CD4-positive, alpha-beta T cell treated with Interferon gamma for 1 hour (primary cell): Measurements from ENCODE around the gene LEF1.
"Not testable (repeated sequence)": the region's sequence is repeated elsewhere in the genome, so short reads cannot be mapped to it uniquely, and the experiment has no call there.

Experiments used
- DNase-seq: peaks from one replicate; pipeline ENCODE4 v3.0.0-alpha.2; 2020

LEF1 gene

DNA sequence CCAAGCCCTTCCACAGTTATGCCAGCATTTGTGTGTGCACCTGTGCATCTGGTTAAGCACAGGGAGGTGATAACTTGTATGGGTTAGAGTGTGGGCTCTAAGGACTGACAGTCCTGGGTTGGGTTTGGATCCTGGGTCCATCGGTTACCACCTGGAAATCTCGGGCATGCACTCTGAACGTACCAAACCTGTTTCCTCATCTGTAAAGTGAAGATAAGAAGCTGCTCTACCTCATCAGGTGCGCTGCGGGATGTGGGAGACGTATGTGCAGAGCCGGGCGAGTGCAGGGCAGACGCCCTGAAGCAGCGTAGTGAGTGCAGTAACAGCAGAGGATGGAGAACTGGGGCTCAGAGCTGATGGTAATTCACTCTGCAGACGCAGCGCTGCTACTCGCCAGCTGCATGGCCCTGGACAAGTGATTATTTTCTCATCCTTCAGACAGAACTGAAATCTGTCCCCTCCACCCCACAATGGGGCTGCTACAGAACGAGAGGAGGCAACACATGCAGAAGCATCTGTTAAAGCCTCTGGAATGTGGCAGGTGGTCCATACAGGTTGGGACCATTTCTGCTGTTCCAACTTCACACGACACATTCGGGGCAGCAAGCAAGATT, 114.6 kb downstream of the LEF1 start:
- no peak for DNase-seq

DNA sequence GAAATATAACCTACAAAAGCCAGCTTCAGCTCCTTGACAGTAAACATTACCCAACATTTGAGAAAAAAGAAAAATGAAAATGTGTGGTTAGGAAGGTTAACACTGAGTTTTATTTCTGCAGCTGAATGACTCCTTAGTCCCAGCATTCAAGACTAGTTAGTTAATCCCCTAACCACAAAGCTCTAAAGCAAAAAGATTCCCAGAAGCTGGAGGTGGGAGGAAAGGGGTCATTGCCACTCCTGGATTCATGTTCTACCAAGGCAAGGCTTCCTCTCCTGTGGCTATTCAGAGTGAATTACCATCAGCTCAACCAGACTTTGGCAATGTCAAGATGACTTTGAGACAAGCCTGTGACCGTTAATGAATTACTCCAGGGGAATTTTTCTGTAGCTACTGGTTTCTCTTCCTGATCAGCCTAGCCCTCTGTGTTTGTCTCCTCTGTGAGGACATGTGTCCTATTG, 115.5 kb downstream of the LEF1 start:
- no peak for DNase-seq

DNA sequence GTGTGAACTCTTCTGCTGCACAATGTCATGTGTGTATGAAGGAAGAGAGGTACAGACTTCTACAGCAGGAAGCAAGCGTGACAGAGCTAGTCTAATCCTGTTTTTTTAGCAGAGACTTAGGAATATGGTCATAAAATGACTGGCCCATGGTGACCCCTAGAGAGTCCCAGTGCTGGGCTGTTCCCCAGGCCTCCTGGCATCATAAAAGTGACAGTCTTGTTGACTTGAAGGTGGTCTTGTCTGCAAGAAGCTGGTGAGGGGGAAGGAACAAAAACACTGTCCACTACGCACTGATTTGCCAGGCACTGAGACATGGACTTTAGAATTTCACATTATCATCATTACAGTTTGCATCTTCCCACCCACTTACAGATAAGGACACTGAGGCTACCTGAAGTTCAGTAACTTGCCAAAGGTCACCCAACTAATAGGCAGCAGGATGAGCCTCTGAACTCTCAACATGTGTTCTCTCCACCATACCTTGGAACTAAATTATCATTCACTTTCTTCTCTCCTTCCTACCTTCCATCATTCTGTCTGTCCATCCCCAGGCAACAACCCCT, 116.1 kb downstream of the LEF1 start:
- DNase-seq, result no peak

DNA sequence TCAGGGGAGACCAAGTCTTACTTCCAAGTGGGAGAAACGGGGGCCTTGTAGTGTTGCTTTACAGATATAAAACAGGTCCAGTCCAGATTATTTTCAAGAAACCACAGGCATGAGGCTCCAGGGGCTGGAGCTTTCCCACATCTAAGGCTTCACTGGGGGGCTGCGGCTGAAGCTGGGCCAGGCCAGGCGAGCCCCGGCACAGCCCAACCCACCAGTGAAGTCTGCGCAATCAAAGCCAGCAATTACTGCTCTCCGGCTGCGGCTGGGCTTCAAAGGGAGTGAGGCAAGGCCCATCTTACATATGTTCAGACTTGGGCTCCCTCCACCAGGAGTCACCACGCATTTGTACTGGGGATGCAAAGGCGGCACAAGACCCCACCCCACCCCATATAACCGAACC, 117.4 kb downstream of the LEF1 start:
- DNase-seq, result no peak

DNA sequence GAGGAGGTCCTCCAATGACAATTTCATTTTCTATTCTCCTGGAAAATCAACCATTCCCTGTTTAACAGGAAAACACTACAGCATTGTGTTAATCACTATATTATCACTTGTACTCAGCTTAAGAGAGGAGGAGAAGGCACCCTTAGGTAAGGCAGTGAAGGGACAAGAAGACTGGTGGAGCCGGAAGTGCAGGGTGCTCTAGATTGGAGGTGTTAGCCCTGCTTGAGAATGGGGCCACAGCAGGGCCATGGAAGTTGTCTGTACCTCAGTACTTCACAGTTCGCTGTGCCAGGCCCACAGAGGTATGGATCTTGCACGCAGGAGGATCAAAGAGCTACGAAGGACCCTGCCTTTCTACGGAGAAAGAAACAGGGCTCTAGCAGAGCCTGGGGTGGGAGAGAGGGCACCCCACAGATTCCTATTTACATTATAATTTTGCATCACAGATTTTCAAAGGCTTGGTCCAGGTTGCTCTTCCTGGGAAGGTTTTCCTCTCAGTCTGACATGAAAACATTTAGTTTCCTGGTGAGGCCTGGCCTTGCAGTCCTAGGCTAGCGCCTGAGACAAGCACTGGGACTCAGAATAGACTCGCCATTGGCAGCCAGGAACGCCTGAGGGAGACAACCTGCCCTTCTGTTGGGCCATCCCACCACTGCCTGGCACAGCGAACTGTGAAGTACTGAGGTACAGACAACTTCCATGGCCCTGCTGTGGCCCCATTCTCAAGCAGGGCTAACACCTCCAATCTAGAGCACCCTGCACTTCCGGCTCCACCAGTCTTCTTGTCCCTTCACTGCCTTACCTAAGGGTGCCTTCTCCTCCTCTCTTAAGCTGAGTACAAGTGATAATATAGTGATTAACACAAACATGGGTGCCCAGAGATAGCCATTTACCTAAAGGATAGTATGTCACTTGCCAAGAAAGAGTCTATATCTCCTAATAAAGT, 118.3 kb downstream of the LEF1 start:
- not testable (repeated sequence) for DNase-seq

DNA sequence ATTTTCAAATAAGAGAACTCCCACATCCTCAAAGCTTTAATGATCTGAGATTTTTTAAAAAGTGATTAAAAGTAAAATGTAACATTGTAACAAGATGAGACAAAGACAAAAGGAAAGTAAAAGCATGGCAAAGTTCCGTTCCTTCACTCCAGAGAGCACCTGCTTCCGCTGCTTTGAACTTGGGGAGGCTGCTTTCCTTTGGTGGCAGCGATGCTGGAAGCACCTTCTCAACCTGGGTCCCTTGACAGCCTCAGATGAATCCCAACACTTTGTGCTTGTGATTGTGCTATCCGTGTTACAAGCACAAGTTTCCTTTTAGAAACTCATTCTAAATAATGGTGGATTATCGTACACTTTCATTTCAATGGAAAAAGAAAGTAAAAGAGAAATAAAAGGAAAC, 119.3 kb downstream of the LEF1 start:
- no peak for DNase-seq

DNA sequence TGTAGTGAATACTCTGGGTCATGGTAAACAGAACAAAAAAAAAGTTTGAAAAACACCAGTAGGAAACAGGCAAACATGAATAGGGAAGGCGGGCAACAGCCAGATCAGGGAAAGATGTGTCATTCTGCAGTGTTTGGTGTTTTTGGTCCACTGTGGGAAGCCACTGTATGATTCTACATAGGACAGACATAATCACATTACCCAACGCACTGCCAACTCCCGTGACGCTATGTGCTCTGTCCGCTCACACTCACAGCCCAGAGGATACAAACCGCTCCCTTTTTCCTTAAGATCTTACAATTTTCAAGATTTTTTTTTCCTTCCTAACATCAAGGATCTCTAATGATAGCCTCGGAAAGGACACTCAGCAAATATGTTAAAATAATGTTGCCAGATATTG, 119.7 kb downstream of the LEF1 start:
- DNase-seq, result no peak

DNA sequence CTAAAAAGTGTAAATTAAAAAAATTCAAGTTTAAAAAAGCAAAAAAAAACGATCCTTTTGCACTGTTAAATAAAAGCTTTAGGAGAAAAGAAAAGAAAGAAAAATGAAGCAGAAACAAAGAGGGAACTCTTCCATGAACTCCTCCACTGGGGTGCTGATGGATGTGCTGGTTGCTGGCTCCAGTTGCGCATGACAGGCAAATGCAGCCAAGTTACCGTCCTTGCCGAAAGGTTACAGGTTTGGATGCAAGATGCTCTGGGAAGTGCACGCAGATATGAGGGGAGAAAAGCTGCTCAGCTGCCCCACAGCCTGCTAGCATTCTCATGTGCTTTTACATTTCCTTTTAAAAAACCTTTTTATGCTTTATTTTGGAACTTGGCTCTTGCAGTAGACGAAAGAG, 120.6 kb downstream of the LEF1 start:
- DNase-seq, result no peak

DNA sequence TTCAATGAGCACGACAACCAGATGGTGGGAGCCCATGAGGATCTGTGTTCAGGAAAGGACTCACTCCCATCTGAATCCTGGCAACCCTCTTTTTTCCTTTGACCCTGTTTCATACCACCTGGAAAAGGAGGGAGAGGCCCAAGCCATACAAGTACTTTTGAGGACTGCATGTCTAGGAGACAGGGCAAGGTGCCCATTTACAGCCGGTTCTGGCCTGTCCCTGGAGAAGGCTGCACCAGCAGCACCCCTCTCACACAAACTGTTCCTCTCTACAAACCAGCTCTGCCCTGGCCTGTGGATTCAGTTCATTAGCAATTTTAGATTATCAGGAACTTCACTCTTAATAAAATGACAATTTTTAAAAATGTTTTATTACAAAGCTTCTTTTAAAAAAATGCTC, 121.5 kb downstream of the LEF1 start:
- no peak for DNase-seq

DNA sequence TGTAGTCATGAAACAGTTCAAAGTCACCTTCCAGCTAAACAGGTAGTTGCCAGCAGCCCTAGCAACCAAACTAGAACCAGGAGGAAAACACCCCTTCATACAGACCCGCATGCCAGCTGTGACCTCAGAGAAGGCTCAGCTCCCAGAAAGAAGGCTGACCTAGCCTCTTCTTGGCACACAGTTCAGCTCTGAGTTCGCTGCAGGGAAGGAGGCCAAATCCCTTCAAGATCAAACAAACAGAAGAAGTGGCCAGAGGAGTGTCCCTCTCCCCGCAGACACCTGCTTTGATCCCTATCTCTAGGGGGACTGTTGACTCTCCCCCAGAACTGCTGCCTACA, 123.1 kb downstream of the LEF1 start:
- peak; percentile 22 for DNase-seq

DNA sequence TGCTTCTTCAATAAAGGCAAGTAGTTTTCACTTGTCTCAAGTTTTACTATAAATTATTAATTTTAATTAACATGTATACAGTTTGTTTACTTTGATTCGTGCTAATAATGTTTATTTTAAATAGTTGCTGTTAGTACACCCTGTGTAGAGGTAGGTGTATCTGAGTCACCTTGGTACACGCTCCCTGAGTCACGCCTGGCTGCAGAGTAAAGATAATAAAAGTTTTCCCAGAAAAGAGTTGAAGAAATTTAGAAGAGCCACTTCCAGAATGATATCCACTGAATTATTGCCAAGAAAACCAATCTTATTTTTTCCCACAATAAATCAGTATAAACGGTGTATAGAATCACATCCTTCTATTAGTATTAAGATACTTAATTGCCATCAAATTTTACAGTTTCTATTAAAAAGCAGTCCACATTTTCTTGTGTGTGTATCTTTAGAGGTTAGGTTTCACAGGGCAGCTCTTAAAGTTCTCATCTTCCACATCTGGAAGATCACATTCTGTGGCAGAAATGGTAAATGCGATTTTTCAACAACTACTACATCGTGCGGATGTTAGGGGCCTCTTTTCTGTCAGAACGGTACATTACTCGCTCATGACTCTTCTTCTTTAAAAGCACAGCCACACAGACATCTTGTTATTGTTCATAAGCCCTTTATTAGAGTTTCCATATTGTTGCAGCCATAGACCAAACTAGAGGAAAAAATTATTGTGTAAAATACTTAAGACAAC, 123.6 kb downstream of the LEF1 start:
- DNase-seq, result no peak

DNA sequence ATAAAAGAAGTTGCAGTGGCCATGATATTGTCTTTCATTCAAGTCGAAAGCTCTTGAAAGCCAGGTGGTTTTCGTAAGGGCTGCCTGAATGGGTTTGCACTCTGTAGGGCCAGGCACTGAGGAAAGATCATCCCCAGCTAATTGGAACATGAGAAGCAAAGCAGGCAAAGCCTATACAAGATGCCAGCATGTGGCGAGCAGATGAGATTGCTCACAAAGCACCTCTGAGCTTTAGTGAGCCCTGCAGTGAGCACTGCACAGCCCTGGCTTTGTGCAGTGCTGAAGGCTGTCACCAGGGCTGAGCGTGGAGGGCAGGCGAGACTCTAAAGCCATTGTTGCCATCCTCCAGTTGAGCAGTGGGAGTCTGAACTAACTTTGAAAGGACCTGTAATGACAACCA, 125.2 kb downstream of the LEF1 start:
- DNase-seq, result no peak

DNA sequence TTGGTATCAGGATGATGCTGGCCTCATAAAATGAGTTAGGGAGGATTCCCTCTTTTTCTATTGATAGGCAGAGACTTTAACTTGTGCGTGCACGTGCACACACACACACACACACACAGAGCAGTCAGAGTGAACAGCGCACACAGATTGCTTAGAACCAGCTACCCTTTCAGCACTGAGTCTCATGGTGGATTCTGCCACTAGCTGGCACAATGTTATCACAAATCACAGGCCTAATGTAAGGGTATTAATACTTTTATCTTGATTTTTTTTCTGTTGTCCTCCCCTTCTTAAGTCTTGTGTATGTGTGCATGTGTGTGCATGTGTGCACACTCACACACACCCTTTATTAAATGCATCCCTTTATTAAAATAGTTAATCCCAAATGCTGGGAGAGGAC, 125.8 kb downstream of the LEF1 start:
- DNase-seq, result no peak

DNA sequence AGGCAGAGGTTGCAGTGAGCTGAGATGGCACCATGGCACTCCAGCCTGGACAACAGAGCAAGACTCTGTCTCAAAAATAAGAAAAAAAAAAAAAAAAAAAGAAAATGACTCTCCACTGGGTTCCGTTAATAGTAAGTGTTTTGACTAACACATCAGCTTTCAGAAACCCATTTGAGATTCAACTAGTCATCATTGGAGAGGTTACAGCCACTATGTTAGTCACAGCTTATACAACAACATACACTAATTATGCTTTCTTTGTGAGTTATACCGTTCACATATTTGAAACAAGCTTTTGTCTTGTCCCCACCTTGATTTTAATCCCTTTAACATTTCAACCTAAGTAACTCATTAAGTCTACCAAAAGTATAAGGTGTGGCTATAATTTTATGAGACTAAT, 130.8 kb downstream of the LEF1 start:
- DNase-seq, result no peak

DNA sequence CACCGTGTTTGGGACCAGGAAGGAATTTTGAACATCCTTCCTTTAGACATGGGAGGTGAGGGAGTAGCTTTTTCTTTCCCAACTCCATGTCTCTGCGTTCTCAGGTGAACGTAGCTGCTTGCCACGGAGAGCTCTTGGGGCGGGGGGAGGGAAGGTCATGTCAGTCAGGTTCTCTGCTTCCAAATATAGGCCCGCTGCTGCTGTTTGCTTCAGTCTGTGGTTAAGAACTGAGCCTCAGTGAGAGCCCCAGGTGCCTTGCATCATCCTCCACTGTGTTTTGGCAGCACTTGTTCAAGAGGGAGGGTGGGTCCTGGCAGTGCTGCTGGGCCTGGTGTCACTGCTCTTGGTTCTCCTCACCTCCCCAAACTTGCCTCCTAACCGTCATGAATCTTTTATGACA, 132.5 kb downstream of the LEF1 start:
- DNase-seq, result peak; percentile 77

DNA sequence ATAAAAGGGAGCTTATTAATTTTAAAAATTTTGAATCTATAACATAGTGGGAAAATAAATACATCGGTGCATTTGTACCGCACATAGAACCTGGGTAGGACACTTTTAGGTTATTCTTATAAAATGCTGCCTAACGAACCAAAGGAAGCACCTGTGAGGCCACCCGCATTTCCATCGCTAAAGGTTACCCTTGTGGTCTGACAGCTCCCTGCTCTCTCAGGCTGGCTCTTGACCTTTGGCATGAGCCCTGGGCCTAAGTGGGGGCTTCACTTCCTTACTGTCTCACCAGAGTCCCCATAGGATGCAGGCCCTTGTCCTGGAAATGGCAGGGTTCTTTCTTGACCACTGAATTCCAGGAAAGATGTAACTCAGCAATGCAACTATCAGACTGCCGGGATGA, 133.0 kb downstream of the LEF1 start:
- DNase-seq, result no peak

DNA sequence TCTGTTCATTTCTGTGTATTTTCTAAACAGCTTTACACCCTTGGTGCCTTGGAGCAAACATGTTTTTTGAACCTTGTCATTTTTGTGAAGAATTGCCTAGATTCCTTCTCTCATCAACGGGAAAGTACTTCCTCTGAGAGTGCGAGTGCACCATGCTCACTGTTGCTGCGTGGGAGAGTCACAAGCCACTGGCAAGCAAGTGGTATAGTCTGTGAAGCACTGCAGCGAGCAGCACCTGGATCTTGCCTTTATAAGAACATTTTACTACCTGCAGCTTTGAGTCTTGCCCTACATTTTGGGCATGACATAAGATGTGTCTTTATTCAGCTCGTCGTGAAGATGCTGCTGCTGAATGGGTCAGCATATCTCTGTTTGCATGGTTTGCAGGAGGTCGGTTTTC, 134.2 kb downstream of the LEF1 start:
- DNase-seq, result no peak

DNA sequence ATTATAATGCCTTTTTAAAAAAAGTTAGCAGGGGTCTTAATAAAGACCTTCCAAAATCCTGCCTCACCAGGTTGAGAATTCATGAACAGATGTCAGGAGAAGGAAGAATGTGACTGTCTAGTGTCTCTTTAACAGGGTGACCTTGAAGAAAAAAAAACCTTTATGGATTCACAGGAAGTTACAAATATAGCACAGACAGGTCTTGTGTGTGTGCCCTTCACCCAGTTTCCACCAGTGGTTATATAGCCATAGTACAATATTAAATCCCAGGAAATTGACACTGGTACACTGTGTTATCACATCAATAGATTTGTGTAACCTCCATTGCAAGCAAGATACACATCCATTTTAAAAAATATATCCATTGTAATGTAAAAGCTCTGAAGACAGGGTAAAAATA, 135.4 kb downstream of the LEF1 start:
- no peak for DNase-seq

DNA sequence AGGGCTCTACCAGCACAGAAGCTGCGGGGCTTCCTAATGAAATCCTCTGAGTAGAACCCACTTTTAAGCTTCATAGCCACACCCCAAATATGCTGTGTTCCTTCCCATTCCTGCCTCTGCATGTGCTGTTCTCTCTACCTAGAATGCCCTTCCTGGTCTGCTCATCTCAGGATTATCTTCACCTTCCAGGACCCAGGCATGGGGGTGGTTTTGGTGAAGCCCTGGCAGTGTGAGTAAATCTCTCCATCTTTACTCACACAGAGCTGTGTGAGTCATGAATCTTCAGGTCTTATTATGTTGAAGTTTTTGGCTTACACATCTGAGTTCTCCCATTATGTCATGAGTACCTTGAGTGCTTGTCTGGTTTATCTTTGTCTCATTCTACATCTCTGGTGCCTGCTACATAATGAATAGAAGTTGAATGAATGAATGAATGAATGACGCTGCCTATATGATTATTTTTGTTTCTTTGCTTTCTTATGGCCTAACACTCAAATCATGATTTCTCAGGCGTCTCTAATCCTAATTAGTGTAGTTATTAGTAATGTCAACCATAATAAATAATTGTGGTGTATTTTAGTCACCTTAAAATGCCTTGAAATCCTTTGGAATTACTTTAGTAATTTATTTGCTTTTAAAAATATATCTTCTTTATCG, 137.2 kb downstream of the LEF1 start:
- no peak for DNase-seq

DNA sequence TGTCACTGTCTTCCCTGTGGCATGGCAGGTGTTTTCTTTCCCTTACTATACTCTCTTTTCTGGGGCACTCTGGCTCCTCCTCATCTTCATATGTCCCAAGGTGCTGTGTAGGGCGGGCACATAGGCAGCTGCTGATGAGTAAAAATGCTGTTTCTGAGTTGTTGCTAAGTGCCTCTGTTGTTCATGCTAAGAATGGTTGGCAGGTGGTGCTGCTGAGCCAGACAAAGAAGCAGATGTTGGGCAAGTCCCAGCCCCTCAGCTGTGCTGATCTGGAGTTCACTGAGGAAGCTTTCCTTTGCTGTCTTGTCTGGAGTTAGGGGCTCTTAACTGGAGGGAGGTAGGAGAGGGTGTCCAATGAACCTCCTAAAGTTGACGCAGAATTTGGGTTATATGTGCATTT, 138.4 kb downstream of the LEF1 start:
- peak; percentile 69 for DNase-seq

DNA sequence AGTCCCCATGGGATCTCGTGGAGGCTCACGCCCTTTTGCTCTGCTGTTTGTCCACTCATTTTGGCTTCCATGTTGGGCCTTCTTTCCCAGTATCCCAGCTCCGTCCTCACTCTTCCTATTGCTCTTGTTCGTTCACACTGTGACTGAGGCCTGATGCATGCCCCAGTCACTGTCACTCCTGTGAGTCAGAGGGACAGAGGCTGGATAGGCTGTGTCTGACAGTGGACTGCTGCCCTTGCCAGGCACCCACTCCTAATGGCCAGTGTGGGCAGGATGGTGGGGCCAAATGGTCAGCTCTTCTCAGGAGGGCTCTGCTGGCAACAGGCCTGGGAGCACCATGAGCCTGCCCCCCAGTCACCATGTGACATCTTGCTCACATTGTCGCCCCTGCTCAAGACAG, 139.0 kb downstream of the LEF1 start:
- DNase-seq, result no peak

DNA sequence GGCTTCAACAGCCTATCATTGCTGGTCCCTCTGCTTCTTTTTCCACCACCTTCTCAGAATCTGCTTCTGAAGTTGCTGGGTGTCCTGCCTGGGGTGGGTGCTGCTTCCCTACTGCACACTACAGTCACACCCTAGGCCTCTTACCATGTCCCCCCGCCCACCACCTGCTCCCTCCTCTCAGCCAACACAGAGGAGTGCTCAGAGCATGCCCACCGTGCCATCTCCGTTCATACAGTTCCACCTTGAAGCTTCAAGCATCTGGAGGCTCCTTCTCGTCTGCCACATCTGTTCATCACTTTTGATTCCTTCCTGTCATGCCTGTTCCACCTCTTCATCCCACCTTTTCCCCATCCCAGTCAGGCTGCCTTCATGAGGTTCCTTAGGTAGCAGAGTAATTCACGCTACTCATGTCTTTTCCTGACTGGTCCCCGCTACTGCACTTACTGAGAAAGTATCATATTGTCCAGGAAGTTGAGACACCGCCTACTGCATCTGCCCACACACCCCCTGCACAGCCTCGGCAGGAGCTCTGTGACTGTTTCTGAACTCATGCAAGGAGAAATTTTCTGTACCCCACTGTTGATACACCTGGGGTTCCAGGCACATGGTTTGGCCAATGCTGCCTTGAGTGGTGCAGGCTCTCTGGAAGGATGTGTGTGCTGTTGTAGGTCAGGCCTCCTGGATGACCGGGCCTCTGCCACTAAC, 139.6 kb downstream of the LEF1 start:
- DNase-seq, result no peak

DNA sequence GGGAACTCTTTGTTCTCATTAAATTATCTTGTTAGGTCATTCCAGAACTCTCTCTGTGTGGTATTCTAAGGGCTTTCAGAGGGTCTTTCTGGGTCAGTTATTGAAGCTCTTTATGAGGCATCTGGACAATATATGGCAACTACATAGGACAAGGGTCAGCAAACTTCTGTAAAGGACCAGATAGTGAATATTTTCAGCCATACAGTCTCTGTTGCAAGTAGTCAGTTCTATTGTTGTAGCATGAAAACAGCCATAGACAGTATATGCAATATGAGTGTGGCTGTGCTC, 143.9 kb downstream of the LEF1 start:
- no peak for DNase-seq
